GM19035 (cell line): ENCODE results near the gene ROR2.
"Not testable (repeated sequence)": the region's sequence is repeated elsewhere in the genome, so short reads cannot be mapped to it uniquely, and the experiment has no call there.

ENCODE experiments used
- ATAC-seq: cut with Tn5 transposase; IDR thresholded peaks from one replicate; pipeline ENCODE4 v1.9.1; 2021; ENCODE audit not compliant: unreplicated experiment

The ROR2 gene

GRCh38 chr9:91949946-91950664 is at the start of gene ROR2:
TSS of gene ROR2 (minus strand) at chr9:91950228.
- ATAC-seq, result no peak

GRCh38 chr9:91995000-91995655 is 45.1 kb upstream of the ROR2 start:
- ATAC-seq, result no peak

GRCh38 chr9:91994422-91994821 is 44.4 kb upstream of the ROR2 start:
- no peak for ATAC-seq

GRCh38 chr9:91992461-91993041 is 42.5 kb upstream of the ROR2 start:
- ATAC-seq, result no peak

GRCh38 chr9:91991721-91992341 is 41.8 kb upstream of the ROR2 start:
- ATAC-seq, result no peak

- ATAC-seq, result no peak
Observed at GRCh38 chr9:91986248-91986647, 36.2 kb upstream of the ROR2 start.

GRCh38 chr9:91985692-91986091 is 35.7 kb upstream of the ROR2 start:
- ATAC-seq, result no peak

- ATAC-seq, result no peak
Observed at GRCh38 chr9:91978740-91979414, 28.8 kb upstream of the ROR2 start.

GRCh38 chr9:91975254-91975653 is 25.2 kb upstream of the ROR2 start:
- not testable (repeated sequence) for ATAC-seq

GRCh38 chr9:91972711-91973110 is 22.7 kb upstream of the ROR2 start:
- ATAC-seq, result no peak

GRCh38 chr9:91972076-91972626 is 22.1 kb upstream of the ROR2 start:
- ATAC-seq, result no peak

GRCh38 chr9:91967259-91967658 is 17.2 kb upstream of the ROR2 start:
- ATAC-seq, result no peak

- no peak for ATAC-seq
Observed at GRCh38 chr9:91966503-91966902, 16.5 kb upstream of the ROR2 start.

GRCh38 chr9:91963711-91964240 is 13.7 kb upstream of the ROR2 start:
- no peak for ATAC-seq

- ATAC-seq, result no peak
Observed at GRCh38 chr9:91960367-91960766, 10.3 kb upstream of the ROR2 start.

- ATAC-seq, result no peak
Observed at GRCh38 chr9:91958174-91958573, 8.1 kb upstream of the ROR2 start.

- no peak for ATAC-seq
Observed at GRCh38 chr9:91954841-91955471, 4.9 kb upstream of the ROR2 start.

GRCh38 chr9:91953718-91954117 is 3.7 kb upstream of the ROR2 start:
- no peak for ATAC-seq

- no peak for ATAC-seq
Observed at GRCh38 chr9:91951944-91952520, 2.0 kb upstream of the ROR2 start.

- ATAC-seq, result no peak
Observed at GRCh38 chr9:91949392-91949945, 559 bp downstream of the ROR2 start.
